Cortex of kidney (tissue), 1 donor: ENCODE data around the gene PRKAG2.
A peak's percentile ranks its signal among the peaks of the same experiment; 100 is the strongest.
"Not testable (repeated sequence)": the region's sequence is repeated elsewhere in the genome, so short reads cannot be mapped to it uniquely, and the experiment has no call there.

Experiments
- DNase-seq: peaks from one replicate; lab custom pipeline; 2025; lab: John Stamatoyannopoulos, UW

Gene PRKAG2

GRCh38 chr7:151876899-151877777, at the start of gene PRKAG2:
TSS of gene PRKAG2 (minus strand) at chr7:151877115. CDS start at chr7:151876620, 495 bp downstream.
- peak; percentile 27 for DNase-seq

- no peak for DNase-seq
Observed at GRCh38 chr7:151926336-151926712, 49.4 kb upstream of the PRKAG2 start.

- DNase-seq, result no peak
Observed at GRCh38 chr7:151925446-151926335, 48.8 kb upstream of the PRKAG2 start.

GRCh38 chr7:151924508-151924907, 47.6 kb upstream of the PRKAG2 start:
- no peak for DNase-seq

DNA sequence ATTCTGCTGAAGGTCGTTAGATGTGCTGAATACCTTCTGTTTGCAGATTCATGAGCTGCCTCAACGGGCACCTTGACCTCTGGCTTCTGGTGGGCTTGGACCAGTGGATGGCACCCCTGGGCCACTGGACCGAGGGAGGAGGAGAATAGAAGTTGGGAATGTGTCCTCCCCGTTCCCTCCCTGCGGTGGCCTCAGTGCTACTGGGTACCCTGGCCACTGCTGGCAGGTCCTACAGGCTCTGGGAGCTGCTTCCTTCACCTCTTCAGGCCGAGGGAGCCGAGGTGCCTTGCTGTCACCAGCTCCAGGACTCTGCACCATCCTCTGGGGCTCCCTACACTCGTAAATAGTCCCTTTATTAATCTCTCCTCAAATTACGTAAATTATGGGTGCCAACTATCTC, 47.1 kb upstream of the PRKAG2 start:
- DNase-seq, result no peak

DNA sequence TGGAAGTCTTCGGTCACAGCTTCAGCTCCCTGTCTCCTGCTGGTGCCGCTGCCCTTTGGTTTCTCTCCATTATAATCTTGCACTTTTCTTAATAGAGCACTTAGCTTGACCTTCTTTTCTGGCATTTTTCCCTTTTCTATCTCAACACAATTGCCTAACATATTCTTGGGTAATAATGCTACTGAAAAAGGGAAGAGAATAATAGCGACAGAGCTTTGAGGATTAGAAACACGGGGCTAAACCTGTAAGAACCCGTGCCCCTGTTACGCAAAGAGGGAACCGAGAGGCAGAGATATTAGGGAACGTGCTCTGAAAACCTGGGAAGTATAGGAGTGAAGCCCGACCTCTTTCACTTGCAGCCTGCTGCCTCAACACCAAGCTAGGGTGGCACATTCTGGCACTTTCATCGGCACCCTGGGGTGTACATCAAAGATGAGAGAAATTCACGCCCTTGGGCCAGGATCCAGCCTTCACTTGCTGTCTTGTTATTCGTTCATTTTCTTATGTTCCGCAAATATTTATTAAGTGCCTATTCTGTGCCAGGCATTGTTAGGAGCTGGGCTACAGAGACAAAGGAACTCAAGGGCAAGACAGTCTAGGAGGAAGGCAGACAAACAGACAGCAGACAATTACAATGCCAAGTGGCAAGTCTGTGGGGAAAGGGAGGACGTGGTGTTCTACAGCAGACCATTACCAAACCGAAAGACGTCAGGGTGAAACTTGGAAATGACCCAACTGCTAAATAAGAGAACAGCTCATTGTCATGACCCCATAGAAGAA, 46.4 kb upstream of the PRKAG2 start:
- DNase-seq, result no peak

DNA sequence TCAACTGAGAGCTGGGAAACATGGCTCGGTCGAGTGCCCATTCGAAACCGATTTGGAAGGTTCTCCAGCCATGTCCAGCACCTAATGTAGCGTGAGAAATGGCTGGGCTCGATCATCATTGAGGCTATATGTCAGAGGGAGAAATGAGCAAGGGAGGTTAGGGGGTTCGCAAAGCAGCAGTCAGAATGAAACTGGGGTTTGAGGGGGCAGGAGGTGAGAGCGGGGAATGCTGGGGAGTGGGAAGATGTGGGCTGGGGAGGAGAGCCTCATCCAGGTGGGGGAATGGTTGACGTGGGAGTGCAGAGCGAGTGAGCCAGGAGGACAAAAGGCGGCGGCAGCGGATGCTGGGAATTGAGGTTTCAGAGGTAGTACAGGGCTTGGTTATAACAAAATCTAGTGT, 44.5 kb upstream of the PRKAG2 start:
- no peak for DNase-seq

DNA sequence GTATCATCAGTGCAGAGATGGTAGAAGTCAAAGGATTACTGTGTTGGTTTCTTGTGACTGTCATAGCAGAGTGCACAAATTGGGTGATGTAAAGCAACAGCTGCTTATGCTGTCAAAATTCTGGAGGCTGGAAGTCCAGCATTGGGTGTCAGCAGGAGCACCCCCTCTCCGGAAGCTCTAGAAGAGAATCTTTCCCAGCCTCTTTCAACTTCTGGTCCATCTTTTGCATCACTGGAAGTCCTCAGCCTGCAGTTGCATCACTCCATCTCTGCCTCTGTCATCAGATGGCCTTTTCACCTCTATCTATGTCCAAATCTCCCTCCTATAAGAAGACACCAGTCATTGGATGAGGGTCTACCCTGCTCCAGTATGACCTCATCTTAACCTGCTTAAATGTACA, 43.6 kb upstream of the PRKAG2 start:
- DNase-seq, result no peak

- DNase-seq, result no peak
Observed at GRCh38 chr7:151919595-151919994, 42.7 kb upstream of the PRKAG2 start.

- no peak for DNase-seq
Observed at GRCh38 chr7:151918510-151918843, 41.6 kb upstream of the PRKAG2 start.

DNA sequence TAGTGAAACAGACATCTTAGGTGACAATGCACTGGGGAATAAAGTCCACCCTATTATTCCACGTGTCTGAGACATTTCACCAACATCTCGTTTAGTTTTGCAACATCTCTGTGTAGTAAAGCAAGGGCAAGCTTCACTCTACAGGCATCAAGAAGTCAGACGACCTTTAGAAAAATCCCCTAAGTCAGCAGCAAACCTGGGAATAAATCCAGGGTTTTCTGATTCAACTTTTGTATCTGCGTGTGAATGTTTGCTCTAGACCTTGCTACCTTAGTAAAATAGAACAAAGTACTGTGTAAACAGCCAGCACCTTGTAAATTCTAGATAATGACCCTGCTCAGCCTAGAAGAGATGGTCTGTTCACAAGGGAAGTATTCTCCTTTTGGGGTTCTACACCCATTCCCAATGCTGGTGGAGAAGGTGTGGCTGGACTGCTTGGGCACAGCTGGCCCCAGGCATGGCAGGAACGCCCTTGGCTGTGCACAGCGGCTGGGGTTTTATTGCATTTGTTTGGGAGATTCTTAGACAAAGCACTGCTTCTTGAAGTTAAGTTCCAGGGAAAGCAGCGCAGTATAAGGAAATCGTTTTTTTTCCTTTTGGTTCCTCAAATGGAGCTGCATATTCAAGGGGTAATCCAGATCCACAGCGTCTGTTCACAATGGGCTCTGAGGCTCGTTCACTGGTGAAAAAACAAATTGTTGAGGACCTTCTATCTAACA, 41.0 kb upstream of the PRKAG2 start:
- no peak for DNase-seq

DNA sequence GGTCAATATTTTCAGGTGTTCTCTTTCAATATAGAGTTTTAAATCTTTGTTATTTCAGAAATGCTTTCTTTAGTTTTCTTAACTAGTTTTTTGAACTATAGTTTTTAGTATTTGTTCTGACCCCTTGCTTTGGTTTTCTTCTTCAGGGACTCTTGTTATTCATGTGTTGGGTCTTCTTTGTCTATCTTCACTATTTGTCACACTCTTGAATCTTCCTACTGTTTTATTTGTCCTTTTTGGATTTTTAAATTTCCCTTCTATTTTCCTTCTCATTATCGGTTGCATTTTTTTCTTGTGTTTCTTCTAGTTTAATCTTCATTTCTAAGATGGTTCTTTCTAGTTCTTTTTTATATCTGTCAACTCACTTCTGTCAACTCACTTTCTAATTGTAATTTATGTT, 37.1 kb upstream of the PRKAG2 start:
- no peak for DNase-seq

DNA sequence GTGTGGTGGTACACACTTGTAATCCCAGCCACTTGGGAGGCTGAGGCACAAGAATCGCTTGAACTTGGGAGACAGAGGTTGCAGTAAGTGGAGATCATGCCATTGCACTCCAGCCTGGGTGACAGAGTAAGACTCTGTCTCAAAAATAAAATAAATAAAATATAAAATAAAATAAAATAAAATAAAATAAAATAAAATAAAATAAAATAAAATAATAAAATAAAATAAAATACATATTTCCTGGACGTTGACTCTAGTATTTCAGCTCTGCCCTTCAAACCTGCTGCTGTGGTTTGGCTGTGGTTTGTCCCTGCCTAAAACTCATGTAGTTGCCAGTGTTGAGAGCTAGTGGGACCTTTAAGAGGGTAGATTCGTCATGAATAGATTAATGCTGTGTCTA, 33.7 kb upstream of the PRKAG2 start:
- DNase-seq, result not testable (repeated sequence)

DNA sequence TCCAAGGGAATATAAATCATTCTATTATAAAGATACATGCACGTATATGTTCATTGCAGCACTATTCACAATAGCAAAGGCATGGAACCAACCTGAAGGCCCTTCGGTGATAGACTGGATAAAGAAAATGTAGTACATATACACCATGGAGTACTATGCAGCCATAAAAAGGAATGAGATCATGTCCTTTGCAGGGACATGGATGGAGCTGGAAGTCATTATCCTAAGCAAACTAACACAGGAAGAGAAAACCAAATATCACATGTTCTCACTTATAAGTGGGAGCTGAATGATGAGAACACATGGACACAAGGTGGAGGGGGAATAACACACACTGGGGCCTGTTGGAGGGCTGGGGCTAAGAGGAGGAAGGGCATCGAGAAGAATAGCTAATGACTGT, 30.2 kb upstream of the PRKAG2 start:
- DNase-seq, result not testable (repeated sequence)

- no peak for DNase-seq
Observed at GRCh38 chr7:151905766-151906165, 28.9 kb upstream of the PRKAG2 start.

DNA sequence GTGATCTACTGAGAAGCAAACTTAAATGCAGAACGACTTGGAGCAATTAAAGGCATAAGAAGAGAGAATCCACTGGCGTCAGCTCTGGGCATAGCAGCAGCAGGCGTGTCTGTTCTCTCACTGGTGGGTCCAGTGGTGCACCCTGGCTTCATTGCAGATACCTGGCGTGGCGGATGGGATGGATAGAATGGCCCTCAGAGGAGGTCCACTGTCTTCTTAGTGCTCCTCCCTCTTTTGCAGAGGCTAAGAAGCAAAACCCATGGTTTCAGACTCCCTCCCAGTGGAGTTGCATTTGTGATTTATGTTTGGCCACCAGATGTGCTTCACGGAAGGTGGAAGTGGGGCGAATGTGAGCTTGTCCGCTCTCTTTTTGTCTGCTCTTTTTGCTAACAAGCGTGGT, 28.4 kb upstream of the PRKAG2 start:
- DNase-seq, result no peak

DNA sequence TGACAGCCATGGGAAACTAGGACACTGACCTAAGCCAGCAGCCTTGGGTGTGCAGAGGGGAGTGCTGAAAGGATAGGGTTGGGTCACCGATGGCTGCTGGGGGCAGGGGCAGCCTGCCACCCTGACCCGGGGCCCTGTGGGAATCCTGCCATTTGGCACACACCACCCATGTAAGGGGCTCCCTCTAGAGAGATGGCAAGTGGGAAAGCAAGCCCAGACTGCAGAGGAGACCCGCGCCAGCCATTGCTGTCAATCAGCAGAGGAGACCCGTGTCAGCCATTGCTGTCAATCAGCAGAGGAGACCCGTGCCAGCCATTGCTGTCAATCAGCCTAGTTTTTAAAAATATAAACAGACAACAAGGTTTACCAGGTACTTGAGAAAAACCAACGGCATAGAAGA, 27.4 kb upstream of the PRKAG2 start:
- DNase-seq, result no peak

DNA sequence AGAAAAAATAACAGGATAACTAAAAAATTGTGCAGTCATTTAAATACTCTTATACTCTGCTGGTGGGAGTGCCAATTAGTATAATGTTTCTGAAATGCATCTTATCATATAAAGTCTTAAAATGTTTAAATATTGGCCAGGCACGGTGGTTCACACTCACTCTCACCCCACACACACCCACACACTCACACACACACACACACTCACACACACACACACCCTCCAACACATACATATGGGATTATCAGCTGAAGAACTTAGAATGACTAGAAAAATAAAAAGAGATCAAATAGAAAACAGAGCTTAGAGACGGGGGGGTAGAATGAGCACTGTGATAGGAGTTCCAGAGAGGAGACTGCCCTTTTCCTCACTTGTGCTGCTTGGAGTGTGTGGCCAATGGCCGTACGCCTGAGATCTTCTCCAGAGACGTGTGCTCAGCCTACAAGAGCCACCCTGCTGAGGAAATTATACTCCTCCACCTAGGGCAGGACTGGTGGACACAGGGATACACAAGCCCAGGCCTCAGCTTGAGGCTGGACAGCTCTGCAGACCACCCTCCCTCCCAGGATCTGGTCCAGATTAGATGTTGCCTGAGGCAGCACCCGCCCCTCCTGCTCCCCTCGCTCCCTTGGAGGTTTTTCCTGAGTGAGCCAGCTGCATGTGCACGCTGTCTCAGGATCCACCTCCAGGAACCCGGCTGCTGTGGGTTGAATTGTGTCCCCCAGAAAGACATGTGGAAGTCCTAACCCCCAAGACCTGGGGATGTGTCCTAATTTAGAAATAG, 26.5 kb upstream of the PRKAG2 start:
- no peak for DNase-seq

- DNase-seq, result no peak
Observed at GRCh38 chr7:151902311-151902710, 25.4 kb upstream of the PRKAG2 start.

DNA sequence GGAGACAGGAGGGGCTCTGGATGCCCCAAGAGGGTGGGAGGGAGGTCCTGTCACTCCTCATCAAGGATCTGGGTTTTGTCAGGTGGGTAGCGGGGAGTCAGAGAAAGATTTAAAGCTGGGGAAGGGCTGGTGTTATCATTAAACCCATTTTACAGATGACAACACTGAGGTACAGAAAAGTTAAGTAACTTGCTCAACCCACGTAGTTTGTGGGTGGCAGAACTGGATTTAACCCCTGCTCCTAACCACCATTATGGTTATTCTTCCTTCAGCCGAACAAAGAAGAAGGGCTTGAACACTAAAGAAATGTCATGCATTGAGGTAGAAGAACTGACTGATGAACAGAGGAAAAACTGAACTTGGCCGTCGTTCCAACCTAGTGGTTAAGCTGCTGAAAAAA, 24.9 kb upstream of the PRKAG2 start:
- no peak for DNase-seq
